Erythroblast (primary cell): ENCODE data around the gene CISD1.

Experiments used
- GATA1 ChIP-seq: IDR thresholded peaks from 2 replicates; pipeline ENCODE4 v1.6.1; 2011; ENCODE audit warnings: low read depth, mild to moderate bottlenecking, control low read depth, low read length, moderate library complexity
- POLR2A ChIP-seq: IDR thresholded peaks from 2 replicates; pipeline ENCODE4 v1.6.1; 2011; ENCODE audit warnings: mild to moderate bottlenecking, low read length

GRCh38 chr10:58318346-58318745 is 49.4 kb downstream of the CISD1 start:
- TF ChIP-seq POLR2A (no peak), GATA1 (no peak)
